Measurements from ENCODE around the gene MYOZ2.
A peak's percentile ranks its signal among the peaks of the same experiment; 100 is the strongest.

MYOZ2 gene

DNA sequence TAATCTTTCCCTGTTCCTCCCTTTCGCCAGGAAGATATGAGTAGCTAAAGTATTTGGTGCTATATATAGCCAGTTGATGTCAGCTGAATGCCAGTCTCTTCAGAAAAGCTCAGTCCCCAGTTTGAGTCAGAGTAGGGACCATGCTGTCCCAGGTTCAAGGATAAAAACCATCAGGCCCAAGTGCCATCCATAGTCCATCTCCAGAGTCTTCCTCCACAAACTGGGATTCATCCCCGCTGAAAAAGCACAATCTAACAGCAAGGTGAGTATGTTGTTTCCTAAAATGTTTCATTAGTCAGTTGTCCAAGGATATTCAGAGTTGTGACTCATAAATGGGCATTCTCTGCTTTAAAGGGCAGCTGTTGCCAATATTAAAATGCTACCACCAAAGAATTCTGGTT is at the start of gene MYOZ2:
Gene MYOZ2, plus strand, starts transcription at position 112 of the 401 bp plus-strand sequence. CDS start 694 bp downstream, outside the sequence.
- FAIRE-seq = no peak

DNA sequence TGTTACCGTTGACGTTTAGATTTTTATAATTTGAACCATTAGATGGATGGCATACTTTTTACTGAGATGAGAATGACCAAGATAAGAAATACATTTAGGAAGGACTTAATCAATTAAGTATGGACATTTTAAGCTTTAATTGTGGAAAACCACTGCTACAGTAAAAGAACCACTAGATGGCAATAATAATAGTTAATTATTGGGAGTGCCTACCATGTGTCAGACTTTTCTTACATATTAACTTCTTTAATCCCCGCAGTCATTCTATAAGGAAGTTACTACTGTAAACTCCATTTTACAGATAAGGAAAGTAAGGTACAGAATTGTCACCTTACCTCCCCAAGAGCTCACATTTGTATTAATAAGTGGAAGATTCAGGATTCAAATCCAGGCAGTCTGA is 48.5 kb upstream of the MYOZ2 start:
- FAIRE-seq = no peak

DNA sequence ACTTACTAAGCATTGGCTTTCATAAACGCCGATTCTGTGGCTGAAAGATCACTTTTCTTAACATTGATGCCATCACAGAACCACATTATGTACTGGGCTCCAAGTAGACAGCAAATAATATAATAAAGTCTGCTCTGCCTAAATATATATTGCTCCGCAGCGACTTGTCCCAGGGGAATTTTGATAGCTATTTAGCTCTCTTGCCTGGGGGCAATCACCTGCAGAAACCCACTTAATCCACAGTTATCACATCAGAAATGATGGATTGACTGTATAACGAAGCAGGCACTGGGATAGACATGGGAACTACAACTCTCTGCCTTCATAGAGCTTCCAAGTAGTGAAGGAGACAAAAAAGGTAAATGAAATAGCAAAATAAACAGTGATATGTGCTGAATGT is 48.0 kb upstream of the MYOZ2 start:
- FAIRE-seq = no peak

DNA sequence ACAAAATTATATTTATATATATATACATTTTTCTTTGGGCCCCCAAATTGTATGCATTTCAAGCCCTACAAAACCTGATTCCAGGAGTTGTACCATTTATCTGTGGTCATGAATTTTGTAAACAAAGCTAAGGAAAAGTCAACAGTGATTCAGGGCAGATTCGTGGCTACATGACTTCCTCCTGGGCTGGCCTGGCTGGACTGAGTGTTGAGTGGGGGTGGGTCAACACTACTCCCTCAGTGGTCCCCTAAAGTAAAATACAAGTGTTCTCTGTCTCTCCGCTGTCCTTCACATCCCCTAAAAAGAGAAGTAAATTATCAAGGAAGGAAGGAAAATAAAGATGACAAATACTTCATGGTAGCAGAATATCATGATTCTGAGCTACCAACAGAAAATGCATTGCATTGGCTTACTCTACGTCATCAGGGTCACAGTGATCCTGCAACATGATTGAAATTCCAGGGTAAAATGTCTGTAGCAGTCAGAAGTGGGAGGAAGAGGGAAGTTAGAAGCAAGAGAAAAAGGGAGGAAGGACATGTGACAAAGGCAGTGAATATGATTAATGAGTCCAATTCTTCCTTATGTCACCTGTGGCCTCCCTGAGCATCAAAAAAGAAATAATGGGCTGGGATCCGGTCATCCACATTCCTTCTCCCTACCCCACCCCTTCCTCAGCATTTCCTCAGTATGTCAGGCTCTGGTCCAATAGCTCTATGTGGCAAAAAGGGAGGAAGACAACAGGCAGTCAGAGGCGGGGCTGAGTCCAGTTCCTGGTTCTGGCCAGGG is 42.4 kb upstream of the MYOZ2 start:
- FAIRE-seq = no peak

DNA sequence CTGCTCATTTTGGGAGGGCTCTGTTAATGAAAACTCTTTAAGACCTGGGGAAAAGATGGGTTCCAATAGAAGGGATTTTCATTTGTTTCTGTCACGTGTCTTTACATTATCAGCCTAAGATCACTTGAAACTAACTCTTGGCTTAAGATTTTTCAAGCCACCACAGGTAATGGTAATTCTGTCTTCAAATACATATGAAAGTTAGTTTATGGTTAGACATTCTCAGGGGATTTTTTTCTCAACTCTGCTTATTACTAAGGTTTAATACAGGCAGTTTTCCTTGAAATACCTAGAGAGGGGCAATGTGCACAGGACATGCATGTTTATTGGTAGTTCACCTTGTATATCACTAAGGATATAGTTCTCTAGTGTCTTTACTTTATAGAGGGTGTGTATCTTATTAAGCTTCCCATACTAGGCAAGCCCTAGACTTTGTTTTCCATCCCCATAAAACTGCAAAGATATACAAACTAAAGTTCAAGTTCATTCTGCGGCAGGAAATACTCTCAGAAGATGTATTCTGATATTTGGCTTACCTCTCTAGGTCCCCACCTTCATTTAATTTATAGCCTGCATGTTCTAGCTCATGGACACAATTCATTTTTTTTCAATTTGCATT is 38.2 kb upstream of the MYOZ2 start:
- FAIRE-seq = peak; percentile 91

DNA sequence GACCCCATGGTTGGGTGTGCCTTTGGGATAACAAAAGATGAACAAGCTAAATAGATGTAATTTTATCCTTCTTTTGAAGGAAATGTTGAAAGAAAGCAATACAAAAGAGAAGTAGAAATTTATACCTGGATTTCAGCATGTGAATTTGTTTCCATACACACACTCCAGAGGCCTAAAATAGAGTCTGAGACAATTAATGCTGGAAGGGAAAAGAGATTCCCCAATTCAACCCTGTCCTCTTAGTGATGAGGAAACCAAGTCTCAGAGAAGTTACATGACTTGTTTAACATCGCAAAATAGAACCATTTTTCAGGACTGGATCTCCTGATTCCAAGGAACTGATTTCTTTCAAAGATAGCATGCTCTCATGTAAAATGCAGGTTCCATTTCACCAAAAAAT is 37.3 kb upstream of the MYOZ2 start:
- no peak for FAIRE-seq

DNA sequence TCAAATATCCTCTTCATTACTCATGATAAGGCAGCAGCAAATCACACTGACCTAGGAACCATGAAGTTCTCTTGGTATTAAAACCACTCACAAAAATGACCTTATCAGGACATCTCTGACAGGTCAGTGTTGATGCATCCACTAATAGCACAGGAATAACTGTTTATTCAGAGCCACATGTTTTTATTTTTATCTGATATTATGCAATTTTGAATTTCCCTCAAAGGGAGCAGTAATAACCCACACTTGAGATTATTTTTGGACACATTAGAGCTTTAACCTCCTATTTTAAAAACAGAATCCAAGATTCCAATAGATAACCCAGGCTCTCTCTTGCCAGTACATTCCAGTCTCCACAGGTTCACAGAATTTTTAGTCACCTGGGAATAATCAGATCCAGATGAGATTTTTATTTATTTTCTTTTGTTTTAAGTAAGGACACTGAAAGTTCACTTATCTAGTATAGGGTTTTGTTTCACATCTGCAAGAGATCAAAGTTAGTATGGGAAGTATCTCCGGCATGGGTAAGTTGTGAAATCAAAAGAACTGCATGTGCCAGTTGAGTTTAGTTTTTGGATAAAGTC is 36.3 kb upstream of the MYOZ2 start:
- FAIRE-seq = no peak

DNA sequence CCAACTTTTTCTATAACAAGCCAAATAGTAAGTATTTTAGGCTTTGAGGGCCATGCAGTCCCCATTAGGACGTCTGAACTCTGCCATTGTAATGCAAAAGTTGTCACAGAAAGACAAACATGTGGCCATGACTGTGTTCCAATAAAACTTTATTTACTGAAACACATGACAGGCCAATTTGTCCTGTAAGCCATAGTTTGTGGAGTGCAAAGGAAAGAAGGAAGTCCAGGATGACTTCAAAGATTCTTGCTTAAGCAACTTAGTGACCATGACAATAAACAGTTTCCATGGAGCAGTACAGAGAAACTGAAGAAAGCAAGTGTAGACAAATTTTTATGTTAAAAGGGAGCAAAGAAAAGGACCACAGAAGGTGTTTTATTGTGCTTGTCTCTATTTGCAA is 35.0 kb upstream of the MYOZ2 start:
- peak; percentile 64 for FAIRE-seq

DNA sequence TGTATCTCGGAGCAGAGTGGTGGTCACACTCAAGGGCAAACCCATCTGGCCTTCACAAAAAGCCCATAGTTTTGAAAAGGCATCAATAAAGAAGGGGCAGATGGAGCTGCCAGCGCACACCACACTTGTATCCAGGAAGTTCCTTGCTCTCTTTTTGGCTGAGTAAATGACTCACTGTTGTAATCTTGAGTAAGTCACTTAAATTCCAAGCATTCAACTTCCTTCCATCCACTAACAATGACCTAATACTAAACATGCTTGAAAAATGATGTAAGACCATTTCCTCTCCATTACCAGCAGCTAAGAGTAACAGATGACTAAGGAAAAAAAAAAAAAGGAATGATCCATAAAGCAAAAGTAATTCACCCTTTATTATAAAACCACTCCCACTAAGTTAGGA is 32.4 kb upstream of the MYOZ2 start:
- FAIRE-seq = peak; percentile 90

DNA sequence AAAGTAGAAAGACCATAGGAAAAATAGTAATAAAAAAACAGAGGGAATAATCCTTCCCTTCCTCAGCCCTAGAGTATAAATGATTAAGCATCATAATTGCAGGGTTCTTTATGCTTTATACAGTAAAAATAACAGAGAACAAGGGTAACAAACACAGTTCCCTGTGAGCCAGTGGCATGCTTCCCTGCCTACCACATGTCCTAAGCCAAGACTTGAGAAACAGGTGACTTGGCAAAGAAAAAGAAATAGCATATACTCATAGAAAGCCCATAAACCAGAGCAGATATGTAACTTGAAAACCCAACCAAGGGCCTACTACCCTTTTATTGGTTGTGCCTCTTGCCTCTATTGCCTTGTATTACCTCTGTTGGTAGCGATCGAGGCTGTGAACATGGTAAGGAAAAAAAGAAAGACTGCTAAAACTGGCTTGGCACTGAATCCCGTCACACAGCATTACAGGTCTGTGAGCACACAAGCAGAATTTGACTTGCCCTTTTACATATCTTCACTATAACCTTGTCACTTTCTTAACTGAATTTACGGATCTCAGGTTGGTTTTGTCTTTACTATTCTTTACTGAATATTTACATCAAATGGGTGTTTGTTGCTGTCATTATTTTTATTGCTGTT is 30.9 kb upstream of the MYOZ2 start:
- FAIRE-seq = no peak

DNA sequence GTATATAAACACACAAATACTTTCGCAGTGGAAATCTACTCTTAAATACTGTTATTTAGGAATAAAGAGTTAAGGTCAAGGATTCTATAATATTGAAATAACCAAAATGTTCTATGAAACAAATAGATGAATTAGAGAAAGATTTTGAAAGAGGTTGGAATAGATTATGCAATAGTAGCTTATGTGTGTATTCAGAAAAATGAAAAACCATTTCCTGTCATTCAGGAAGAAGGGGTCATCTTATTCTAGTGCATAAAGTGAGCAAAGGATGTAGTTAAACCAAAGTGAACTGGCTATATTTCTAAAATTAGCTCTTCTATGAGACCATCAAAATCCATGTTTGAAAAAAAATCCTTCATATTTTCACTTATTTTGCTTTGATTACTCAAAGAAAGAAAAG is 30.0 kb upstream of the MYOZ2 start:
- peak; percentile 69 for FAIRE-seq

DNA sequence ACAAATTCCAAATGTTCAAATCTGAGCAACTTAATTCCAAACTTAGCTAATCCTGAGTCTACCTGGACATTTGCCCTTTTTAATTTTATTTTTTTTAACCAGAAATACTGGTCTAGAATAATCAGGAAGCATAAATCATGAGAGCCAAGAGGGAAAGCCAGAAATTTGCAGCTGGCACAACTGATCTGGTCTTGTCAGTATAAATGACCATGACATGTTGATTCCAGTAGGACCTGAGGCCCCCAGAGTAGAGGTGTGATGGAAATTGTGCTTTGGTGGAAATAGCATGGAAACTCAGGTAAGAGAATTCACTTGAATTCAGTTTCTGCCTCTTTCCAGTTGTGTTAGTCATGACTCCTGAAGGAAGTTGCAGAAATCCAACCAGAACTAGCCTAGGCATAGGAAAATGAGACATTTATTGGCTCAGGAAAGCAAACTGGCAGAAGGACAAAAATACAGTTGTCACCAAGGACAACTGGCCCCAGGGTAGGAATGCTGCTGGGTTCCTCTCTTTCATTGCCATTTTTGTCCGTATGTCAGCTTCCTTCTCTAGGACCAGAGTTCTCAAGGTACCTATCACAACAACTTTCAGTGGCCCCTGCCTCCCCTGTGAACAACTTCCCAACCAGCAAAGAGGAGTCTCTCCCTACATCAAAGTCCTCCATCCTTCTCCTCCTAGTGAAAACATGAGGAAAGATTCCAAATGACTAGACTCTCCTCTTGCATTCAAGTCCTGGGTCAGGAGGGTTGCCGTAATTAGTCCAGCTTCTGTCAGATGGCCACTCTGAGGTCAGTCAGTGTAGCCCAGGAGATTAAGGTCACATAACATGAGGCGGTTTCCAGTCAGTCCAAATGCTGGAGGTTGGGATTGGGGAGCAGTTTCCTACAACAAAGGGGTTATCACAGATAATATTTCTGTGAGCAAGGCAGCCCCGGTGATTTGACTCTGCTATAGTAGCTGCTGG is 29.3 kb upstream of the MYOZ2 start:
- FAIRE-seq = no peak

DNA sequence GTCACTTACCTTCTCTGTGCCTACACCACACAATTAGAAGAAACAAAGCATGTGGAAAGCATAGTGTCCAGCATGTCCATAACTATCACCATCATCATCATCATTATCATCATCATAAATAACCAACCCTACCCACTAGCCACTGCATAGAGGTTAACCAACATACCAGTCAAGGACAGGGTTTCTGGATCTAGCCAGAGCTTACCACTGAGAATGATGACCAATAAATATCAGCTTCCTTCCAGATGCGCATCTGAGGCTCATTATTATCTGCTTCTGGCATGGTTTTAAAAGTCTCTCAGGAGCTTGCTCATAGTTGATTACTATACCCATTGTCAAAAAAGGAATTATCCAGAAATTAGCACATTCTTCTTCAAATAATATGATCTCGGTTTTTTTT is 25.5 kb upstream of the MYOZ2 start:
- FAIRE-seq = no peak

DNA sequence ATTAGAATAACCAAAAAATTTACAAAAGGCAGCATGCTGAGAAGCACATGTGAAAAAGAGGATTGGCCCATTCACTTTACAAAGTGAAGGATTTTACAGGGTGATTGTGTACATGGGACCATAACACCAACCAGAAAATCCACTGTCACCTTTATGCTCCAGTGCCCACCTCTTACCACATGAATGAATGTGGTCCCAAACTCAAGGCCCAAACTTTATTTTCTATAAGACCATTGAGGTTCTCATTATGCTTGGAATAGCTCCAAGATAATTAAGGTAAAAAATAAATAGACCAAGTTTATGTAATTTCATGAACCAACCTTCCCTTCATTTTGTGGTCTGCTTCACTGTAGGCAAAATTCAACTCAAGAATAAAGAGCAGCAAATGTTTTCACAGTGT is 24.3 kb upstream of the MYOZ2 start:
- FAIRE-seq = no peak

DNA sequence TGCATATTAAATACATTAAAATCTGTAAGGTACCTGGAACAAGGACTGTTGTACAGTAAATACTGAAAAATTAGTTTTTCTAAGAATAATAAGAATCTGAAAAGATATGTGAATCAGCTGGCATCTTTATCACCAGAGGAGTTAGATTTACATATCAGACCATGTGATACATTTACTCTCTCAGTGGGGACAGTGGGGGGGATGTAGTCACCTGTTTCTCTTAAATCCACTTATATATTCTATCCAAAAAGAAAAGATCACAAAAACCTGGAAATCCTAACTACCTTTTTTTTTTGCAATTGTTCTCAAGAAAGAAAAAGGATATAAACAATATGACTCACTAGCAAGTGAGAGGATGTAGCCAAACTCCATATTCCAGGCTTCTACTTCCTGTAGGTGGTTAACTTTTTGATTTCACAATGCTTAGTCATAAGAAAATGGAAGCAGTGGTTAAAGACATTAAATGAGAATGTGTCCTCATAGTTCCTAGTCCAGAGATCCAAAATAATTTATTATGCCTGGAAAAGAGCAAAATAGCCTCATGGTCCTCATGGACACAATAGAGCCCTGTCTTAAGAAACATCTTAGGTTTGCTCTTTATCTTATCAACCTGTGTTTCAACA is 22.5 kb upstream of the MYOZ2 start:
- FAIRE-seq = no peak

DNA sequence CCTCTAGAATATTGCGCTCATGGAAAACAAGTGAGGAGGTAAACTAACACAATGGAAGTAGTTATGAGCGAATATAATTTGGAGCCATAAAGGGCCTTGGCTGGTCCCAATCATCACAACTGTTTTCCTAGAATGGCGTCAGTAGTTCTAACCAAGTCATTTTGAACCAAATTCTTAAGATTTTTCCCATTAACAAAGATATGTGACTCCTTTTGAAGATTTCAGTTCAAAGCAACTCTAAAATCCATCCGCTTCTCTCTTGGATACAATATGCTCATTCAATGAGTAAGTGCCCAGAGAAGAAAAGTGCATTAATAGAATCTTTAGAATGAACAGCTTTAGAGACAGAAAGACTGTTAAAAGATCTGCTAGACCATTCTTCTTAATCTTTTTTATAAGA is 19.6 kb upstream of the MYOZ2 start:
- FAIRE-seq = no peak

DNA sequence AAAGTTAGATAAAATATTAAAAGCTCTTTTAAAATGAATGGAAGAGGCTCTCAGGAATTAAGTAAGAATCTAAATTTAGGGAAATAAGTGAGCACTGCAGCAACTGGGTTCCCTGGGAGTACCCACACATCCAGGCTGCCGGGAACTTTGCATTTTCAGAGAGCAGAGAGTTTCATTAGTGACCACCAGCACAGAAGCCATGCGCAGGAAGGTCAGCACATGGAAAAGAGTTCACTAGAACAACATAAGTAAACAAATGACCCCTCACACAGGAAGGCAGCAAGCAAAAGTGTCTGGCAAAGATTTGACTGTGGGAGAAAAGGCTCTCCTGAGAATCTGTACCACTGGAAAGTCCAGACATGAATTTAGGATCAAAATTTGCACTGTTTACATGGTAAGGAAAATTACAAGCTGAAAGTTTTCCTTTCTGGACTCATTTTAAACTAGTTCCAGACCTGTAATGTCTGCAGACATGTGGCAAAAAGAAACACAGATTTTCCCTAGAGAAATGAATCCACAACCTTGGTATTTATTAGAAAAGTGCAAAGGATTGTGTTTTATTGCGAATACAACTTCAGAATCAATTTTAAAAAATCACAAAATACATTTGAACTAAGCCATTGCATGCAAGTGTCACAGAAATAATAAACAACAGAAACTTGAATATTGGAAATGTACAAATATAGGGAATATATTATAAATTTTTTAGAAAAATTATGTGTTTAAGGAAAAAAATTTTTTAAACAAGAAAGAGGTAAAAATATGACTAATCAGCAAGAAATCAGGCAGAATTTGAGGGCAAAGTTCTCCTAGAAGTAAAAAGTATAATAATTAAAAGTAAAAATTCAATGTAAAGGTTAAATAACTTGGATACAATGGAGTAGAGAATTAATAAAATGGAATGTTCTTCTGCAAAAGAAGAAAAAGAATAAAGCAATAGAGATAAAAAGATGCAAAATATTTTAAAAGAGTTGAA is 18.4 kb upstream of the MYOZ2 start:
- FAIRE-seq = peak; percentile 14

DNA sequence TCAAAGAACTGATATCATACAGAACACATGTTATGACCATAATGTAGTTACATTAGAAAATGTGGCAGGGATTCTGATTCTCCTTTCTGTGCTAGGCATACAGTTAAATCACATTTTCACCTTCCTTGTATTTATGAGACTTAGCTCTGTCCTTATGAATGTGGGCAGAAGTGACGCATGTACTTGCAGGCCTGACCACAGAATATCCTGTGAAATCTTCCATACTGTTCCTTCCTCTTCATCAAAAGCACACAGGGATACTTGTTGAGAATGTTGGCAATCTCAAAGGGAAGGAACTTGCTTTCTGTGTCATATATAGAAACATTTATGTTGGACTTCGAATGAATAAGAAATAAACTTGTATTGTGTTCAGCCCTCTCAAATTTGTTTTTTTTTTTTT is 17.2 kb upstream of the MYOZ2 start:
- FAIRE-seq = no peak

DNA sequence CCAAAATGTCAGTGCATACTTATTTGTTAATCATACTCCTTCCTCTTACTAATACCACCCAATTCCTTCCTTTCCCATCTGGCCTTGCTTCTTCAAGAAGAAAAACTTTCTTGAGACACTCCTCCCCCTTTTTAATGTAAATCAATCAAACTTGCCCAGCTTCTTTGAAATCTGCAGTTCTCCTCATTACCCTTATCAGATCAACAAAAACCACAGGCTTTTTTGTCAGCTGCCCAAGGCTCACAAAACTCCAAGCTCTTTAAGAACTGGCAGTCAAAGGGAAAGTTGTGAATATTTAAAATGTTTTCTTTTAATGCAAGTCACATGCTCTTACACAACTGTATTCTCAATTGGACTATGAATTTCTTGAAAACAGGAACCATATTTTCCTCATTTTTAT is 11.3 kb upstream of the MYOZ2 start:
- no peak for FAIRE-seq

DNA sequence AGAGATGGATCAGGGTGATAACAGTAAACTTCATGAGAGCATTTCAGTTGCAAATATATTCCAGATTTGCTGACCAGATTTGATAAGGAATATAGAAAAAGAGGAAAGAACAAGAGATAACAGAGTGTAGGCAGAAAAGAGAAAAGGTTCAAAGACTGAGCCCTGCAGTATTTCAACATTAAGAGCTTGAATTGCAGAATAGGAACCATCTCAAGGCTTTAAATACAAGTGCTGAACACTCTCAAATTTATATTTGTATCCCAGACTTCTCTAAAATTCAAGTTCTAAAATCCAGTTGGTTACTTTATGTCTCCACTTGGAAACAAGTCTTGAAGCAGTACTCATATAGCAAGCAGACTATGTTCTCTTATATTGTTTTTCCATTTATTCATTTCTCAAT is 9.7 kb upstream of the MYOZ2 start:
- no peak for FAIRE-seq

DNA sequence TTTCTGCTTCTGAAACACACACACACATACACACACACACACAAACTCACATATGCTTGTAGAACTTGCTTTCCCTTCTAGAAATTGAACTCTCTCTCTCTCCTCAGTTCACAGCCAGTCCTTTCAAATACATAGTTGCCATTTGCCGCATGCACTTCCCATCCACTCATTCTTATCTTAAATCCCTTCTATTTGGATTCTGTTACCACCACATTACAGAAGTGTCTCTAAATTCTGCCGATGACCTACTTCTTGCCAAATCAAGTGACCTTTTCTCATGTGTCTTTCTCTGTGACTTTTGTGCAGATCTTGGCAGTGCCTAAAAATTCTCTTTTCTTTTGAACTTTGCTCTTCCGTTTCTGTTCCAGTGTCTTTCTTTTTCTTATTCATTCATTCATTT is 7.5 kb upstream of the MYOZ2 start:
- no peak for FAIRE-seq
